ENCODE measurements around the gene CLIC3. TPM values are rescaled to one million over a fixed set of nuclear protein-coding genes. Genes with fewer than 3 reads are reported as not detected.

Gene CLIC3
- total RNA-seq, 4 donors from 2014 or later, result 2.5 to 3.8 TPM; not detected in 2

DNA sequence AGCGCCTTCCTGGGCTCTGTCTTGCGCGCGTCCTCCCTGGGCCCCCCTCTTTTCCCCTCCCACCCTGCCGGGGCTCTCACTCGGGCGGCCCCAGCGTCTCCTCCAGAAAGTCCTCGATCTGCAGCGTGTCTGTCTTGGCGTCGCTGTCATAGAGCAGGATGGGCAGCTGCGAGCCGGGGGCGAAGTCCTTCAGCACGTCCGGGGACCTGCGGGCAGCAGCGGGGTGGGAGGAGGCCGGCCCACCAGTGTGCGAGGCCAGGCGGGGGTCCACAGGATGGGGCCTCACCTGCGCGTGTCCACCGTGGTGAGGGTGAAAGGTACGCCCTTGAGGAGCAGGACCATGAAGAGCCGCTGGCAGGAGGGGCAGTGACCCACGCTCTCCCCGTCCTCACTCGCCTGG is 1.0 kb downstream of the CLIC3 start:
- no peak for DNase-seq
- Histone ChIP-seq H3K36me3 (no peaks in the 10 kb centered on the region), H3K27me3 (peaks cover 24% of the 10 kb centered on the region), H3K27ac (peak overlapping the region in 1 of 4 donors; percentile 60), H3K4me3 (no peak overlapping the region), H3K4me1 (peaks cover 30 to 64% (median 49%) of the 10 kb centered on the region in 4 donors), H3K9me3 (no peaks in the 10 kb centered on the region)
- no peak for TF ChIP-seq POLR2AphosphoS5 (IDR thresholded peaks at IDR 0.05)
- TF ChIP-seq, protein P1, sequence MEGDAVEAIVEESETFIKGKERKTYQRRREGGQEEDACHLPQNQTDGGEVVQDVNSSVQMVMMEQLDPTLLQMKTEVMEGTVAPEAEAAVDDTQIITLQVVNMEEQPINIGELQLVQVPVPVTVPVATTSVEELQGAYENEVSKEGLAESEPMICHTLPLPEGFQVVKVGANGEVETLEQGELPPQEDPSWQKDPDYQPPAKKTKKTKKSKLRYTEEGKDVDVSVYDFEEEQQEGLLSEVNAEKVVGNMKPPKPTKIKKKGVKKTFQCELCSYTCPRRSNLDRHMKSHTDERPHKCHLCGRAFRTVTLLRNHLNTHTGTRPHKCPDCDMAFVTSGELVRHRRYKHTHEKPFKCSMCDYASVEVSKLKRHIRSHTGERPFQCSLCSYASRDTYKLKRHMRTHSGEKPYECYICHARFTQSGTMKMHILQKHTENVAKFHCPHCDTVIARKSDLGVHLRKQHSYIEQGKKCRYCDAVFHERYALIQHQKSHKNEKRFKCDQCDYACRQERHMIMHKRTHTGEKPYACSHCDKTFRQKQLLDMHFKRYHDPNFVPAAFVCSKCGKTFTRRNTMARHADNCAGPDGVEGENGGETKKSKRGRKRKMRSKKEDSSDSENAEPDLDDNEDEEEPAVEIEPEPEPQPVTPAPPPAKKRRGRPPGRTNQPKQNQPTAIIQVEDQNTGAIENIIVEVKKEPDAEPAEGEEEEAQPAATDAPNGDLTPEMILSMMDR (IDR thresholded peaks at IDR 0.05), result no peak
- intact Hi-C loops (cut with DNase I; ENCODE audit: low total_unique reads) (no loop called here), in situ Hi-C loops (cut with MboI; ENCODE audit: low pct_ligation_motif_present in 1 of 4, low pct_unique_long_range_greater_than_20kb in 1 of 4, low sequenced_read_pairs in 3 of 4) (no loop called here)
- WGBS, 2 donors (ENCODE audit: low coverage in 1 of 2), result 65% methylated on average over 27 of the region's 30 CpGs; no CpG with 5 or more reads in 1 of the 2 donors

DNA sequence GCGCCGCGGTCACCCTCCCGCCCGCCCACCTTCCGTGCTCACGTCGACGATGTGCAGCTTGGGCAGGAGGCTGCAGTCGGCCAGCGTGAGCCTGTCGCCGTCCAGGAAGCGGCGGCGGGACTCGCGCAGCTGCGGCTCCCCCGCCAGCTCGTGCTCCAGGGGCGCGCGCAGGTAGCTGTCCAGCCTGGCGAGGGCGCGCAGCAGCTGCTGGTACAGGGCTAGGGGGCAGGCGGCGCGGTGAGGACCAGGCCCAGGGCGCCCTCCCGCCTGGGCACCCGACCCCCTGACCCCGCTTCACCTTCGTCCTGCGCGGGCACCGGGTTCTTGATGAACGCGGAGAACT is 1.5 kb downstream of the CLIC3 start:
- Histone ChIP-seq H3K4me1 (peaks cover 30 to 60% (median 49%) of the 10 kb centered on the region in 4 donors), H3K27me3 (peaks cover 24% of the 10 kb centered on the region), H3K27ac (no peak overlapping the region), H3K4me3 (no peak overlapping the region), H3K9me3 (no peaks in the 10 kb centered on the region), H3K36me3 (no peaks in the 10 kb centered on the region)
- DNase-seq, result no peak
- TF ChIP-seq, protein P1 (IDR thresholded peaks at IDR 0.05), result no peak
- TF ChIP-seq POLR2A (IDR thresholded peaks at IDR 0.05) (no peak), EP300 (IDR thresholded peaks at IDR 0.05; ENCODE audit: low read depth) (no peak), POLR2AphosphoS5 (IDR thresholded peaks at IDR 0.05) (no peak)
- intact Hi-C loops (cut with DNase I; ENCODE audit: low total_unique reads), result no loop called here
- 74% methylated on average over 36 of the region's 40 CpGs; no CpG with 5 or more reads in 1 of the 2 donors for WGBS, 2 donors (ENCODE audit: low coverage in 1 of 2)
- in situ Hi-C loops (cut with MboI; ENCODE audit: low pct_ligation_motif_present in 1 of 4, low pct_unique_long_range_greater_than_20kb in 1 of 4, low sequenced_read_pairs in 3 of 4), result no loop called here

DNA sequence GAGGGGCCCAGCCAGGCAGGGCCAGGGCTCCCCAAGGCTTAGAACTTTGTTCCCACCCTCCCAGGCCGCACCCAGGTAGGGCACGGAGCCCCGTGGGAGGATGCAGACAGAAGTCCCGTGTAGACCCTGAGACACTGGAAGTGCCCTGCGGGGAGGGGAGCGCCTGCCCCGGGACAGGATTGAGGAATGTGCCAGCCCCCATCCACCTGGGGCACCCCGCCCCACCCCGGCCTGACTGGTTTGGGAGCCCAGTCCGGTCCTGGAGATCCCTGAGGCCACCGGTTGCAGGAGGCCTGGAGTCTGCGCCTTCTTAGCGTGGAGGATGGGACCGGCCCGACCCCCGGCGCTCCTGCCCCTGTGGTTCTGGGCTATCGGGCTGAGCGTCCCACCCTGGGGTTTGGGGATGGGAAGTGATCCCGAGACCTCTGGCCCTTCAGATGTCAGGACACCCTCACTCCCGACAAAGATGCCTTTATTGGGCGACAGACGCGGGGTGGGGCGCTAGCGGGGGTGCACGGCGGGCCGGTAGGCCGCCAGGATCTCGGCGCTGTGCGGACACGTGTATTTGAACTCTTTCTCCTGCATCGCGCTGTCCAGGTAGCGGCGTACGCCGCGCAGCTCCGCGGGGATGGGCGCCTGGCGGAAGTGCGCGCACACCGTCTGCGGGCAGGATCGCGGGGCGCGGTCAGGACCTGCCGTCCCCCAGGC is 2.0 kb downstream of the CLIC3 start:
- Histone ChIP-seq H3K36me3 (no peaks in the 10 kb centered on the region), H3K9me3 (no peaks in the 10 kb centered on the region), H3K4me1 (peaks cover 30 to 57% (median 49%) of the 10 kb centered on the region in 4 donors), H3K27ac (no peak overlapping the region), H3K4me3 (no peak overlapping the region), H3K27me3 (peaks cover 24% of the 10 kb centered on the region)
- in situ Hi-C loops (cut with MboI; ENCODE audit: low pct_ligation_motif_present in 1 of 4, low pct_unique_long_range_greater_than_20kb in 1 of 4, low sequenced_read_pairs in 3 of 4), result no loop called here
- 80% methylated on average over 44 of the region's 54 CpGs; no CpG with 5 or more reads in 1 of the 2 donors for WGBS, 2 donors (ENCODE audit: low coverage in 1 of 2)
- no peak for TF ChIP-seq POLR2AphosphoS5 (IDR thresholded peaks at IDR 0.05)
- TF ChIP-seq POLR2A (IDR thresholded peaks at IDR 0.05), result no peak
- TF ChIP-seq, protein P1 (IDR thresholded peaks at IDR 0.05), result no peak
- TF ChIP-seq EP300 (IDR thresholded peaks at IDR 0.05; ENCODE audit: low read depth), result no peak
- intact Hi-C loops (cut with DNase I; ENCODE audit: low total_unique reads), result no loop called here
- DNase-seq, result no peak

DNA sequence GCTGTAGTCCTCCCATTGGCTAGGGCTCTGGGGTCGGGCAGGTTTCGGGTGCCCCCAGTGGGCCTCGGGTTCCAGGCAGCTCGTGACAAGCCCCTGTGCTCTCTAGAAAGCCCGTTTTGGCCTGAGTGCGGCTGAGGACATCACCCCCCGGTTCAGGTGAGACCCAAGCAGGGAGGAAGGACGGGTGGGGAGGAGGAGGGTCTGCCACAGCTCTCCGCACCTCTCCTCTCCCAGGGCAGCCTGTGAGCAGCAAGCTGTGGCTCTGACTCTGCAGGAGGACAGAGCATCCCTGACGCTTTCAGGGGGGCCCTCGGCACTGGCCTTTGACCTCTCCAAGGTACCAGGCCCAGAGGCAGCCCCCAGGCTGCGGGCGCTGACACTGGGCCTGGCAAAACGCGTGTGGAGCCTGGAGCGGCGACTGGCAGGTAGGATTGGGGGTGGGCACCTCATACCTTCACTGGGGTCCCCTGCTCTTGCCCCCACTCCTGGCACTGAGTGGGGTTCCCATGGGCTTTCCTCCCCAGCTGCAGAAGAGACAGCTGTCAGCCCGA is 3.5 kb downstream of the CLIC3 start:
- H3K4me3 ChIP-seq, result peak overlapping the region; percentile 64 to 79 (median 66)
- peaks cover 30 to 57% (median 49%) of the 10 kb centered on the region in 4 donors for H3K4me1 ChIP-seq
- TF ChIP-seq, protein P1 (IDR thresholded peaks at IDR 0.05), result no peak
- peak; percentile 5 for TF ChIP-seq POLR2A (IDR thresholded peaks at IDR 0.05)
- 30 to 40% methylated on average over 1 to 17 of the region's 18 CpGs for WGBS, 2 donors (ENCODE audit: low coverage in 1 of 2)
- H3K9me3 ChIP-seq, result no peaks in the 10 kb centered on the region
- no peak for DNase-seq
- H3K36me3 ChIP-seq, result no peaks in the 10 kb centered on the region
- intact Hi-C loops (cut with DNase I; ENCODE audit: low total_unique reads), result no loop called here
- H3K27me3 ChIP-seq, result peaks cover 25% of the 10 kb centered on the region
- H3K27ac ChIP-seq, result peak overlapping the region; percentile 93 to 96 (median 94)
- in situ Hi-C loops (cut with MboI; ENCODE audit: low pct_ligation_motif_present in 1 of 4, low pct_unique_long_range_greater_than_20kb in 1 of 4, low sequenced_read_pairs in 3 of 4), result no loop called here
